Hepatocyte (in vitro differentiated cells): ENCODE data around the gene GRIK4. TPM values are rescaled to one million over a fixed set of nuclear protein-coding genes. Genes with fewer than 3 reads are reported as not detected.

Experiments used
- DNase-seq: peaks from one replicate; pipeline ENCODE4 v3.0.0-alpha.2; 2016; ENCODE audit warnings: low spot score
- H2AFZ ChIP-seq: fragments of 200-600 bp; sonication (generic); 2 replicates; pipeline ENCODE4 v1.6.0; 2016; ENCODE audit warnings: antibody characterized with exemption, mild to moderate bottlenecking
- H3K27ac ChIP-seq: fragments of 200-600 bp; sonication (generic); 2 replicates; pipeline ENCODE4 v1.5.1; 2016; ENCODE audit warnings: mild to moderate bottlenecking
- H3K27me3 ChIP-seq: fragments of 200-600 bp; sonication (generic); 2 replicates; pipeline ENCODE4 v1.6.1; 2016
- H3K36me3 ChIP-seq: fragments of 200-600 bp; sonication (generic); replicated peaks from 2 replicates; pipeline ENCODE4 v1.5.1; 2016; ENCODE audit warnings: low read depth; ENCODE audit not compliant: insufficient read depth
- H3K4me1 ChIP-seq: fragments of 200-600 bp; sonication (generic); 2 replicates; pipeline ENCODE4 v1.5.1; 2016; ENCODE audit warnings: mild to moderate bottlenecking, moderate library complexity; ENCODE audit not compliant: insufficient read depth
- H3K4me2 ChIP-seq: fragments of 200-600 bp; sonication (generic); 2 replicates; pipeline ENCODE4 v1.6.0; 2016
- H3K4me3 ChIP-seq: fragments of 200-600 bp; sonication (generic); 2 replicates; pipeline ENCODE4 v1.5.1; 2016; ENCODE audit warnings: mild to moderate bottlenecking
- H3K79me2 ChIP-seq: fragments of 200-600 bp; sonication (generic); 2 replicates; pipeline ENCODE4 v1.6.0; 2017; ENCODE audit warnings: mild to moderate bottlenecking
- H3K9me2 ChIP-seq: fragments of 200-600 bp; sonication (generic); replicated peaks from 2 replicates; pipeline ENCODE4 v1.6.0; 2017; ENCODE audit warnings: mild to moderate bottlenecking; ENCODE audit not compliant: insufficient read depth
- H3K9me3 ChIP-seq: fragments of 200-600 bp; sonication (generic); 2 replicates; pipeline ENCODE4 v1.5.1; 2016; ENCODE audit warnings: low read depth, mild to moderate bottlenecking
- H4K20me1 ChIP-seq: fragments of 200-600 bp; sonication (generic); 2 replicates; pipeline ENCODE4 v1.6.0; 2016; ENCODE audit warnings: mild to moderate bottlenecking; ENCODE audit not compliant: insufficient read depth, poor library complexity, severe bottlenecking
- EZH2 ChIP-seq: fragments of 200-600 bp; sonication (generic); IDR thresholded peaks from 2 replicates; pipeline ENCODE4 v1.6.1; 2016; ENCODE audit warnings: antibody characterized with exemption, mild to moderate bottlenecking, borderline replicate concordance
- EZH2phosphoT487 ChIP-seq: fragments of 200-600 bp; sonication (generic); IDR thresholded peaks from one replicate; pipeline ENCODE4 v1.6.1; 2018; ENCODE audit warnings: antibody characterized with exemption, mild to moderate bottlenecking, low read depth, moderate library complexity; ENCODE audit not compliant: unreplicated experiment, severe bottlenecking
- WGBS: methylation state at CpG from one replicate; pipeline ENCODE4 v1.1.6; 2016; ENCODE audit warnings: low lambda C conversion rate; ENCODE audit errors: missing lambda C conversion rate; 5-methylcytosine and 5-hydroxymethylcytosine counted together
- polyA plus RNA-seq: library from polyadenylated mRNA; unstranded; fragments of >200 nt; fragmentation: Nextera tagmentation; extraction: Ambion mirVana; gene quantifications from 2 replicates; pipeline ENCODE4 v1.2.1, GENCODE V29; 2016
- total RNA-seq: library from RNA; depleted of rRNA; stranded (reverse); fragments of >200 nt; gene quantifications from 2 replicates; pipeline ENCODE4 v1.2.3, GENCODE V29; 2014
- TF ChIP-seq, protein P1 (sequence below): fragments of 200-600 bp; sonication (generic); IDR thresholded peaks from 2 replicates; pipeline ENCODE4 v1.5.1; 2016; ENCODE audit warnings: antibody characterized with exemption, mild to moderate bottlenecking; ENCODE audit not compliant: poor library complexity

The GRIK4 gene
- total and polyA plus RNA-seq, 2 experiments from 2014 or later = 1.5 to 2.3 TPM

DNA sequence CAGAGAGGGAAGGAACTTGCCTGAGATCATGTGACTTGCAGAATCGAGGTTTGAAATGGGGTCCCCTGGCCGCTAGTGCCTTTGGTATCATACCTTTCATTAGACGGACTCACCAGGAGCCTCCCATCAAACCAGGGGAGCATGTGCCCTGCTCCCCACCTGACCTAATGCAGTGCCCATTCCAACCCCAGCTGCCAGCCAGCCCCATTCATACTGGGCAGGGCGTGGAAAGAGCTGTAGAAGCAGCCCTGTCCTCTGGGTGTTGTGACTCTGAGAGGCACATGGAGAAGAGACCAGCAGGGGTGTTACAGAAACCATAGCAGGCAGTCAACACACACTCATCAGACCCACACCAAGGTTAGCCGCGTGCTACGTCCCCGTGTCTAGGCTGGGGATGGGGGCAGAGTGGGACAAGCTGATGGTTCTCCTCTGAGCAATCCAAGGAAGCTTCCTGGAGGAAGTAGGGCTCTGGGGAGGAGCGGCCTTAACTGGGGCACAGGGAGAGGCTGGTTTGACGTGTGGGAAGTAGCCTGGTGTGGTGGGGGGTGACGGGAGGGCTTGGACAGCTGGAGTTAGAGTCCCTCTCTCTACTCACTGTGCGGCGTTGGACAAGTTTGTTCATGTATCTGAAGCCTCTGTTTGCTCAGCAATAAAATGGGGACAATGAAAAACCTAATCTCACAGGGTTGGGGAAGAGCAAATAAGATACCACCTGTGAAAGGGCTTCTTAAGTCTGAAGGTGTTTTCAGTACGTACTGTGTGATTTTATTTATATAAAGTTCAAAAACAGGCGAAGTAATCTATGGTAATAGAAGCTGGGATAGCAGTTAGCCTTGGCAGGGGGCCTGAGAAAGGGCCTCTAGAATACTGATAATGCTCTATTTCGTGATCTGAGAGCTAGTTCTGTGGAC, 14.0 kb downstream of the GRIK4 start:
- Histone ChIP-seq H2AFZ (no peak overlapping the region), H3K4me1 (peaks cover 23% of the 10 kb centered on the region), H4K20me1 (no peaks in the 10 kb centered on the region), H3K27ac (peak overlapping the region; percentile 51), H3K36me3 (no peaks in the 10 kb centered on the region), H3K79me2 (no peaks in the 10 kb centered on the region), H3K27me3 (peaks cover 5% of the 10 kb centered on the region), H3K4me2 (peak overlapping the region; percentile 6), H3K9me2 (no peaks in the 10 kb centered on the region), H3K9me3 (no peaks in the 10 kb centered on the region), H3K4me3 (no peak overlapping the region)
- TF ChIP-seq EZH2phosphoT487 = peak; percentile 86
- TF ChIP-seq, protein P1, sequence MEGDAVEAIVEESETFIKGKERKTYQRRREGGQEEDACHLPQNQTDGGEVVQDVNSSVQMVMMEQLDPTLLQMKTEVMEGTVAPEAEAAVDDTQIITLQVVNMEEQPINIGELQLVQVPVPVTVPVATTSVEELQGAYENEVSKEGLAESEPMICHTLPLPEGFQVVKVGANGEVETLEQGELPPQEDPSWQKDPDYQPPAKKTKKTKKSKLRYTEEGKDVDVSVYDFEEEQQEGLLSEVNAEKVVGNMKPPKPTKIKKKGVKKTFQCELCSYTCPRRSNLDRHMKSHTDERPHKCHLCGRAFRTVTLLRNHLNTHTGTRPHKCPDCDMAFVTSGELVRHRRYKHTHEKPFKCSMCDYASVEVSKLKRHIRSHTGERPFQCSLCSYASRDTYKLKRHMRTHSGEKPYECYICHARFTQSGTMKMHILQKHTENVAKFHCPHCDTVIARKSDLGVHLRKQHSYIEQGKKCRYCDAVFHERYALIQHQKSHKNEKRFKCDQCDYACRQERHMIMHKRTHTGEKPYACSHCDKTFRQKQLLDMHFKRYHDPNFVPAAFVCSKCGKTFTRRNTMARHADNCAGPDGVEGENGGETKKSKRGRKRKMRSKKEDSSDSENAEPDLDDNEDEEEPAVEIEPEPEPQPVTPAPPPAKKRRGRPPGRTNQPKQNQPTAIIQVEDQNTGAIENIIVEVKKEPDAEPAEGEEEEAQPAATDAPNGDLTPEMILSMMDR = no peak
- DNase-seq = peak; percentile 57
- WGBS = 78% methylated on average over 16 of the region's 16 CpGs

DNA sequence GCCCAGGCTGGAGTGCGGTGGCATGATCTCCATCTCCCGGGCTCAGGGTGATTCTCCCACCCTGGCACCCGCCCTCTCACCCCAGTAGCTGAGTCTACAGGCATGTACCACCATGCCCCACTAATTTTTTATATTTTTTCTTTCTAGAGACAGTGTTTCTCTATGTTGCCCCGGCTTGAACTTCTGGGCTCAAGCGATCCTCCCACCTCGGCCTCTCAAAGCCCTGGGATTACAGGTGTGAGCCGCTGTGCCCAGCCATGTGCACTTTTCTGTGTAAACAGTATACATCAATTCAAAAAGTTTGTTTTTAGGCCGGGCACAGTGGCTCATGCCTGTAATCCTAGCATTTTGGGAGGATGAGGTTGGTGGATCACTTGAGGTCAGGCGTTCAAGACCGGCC, 14.7 kb downstream of the GRIK4 start:
- no peak for DNase-seq
- H4K20me1 ChIP-seq = no peaks in the 10 kb centered on the region
- H3K4me1 ChIP-seq = peaks cover 23% of the 10 kb centered on the region
- peaks cover 5% of the 10 kb centered on the region for H3K27me3 ChIP-seq
- peak overlapping the region; percentile 27 for H3K27ac ChIP-seq
- H3K36me3 ChIP-seq = no peaks in the 10 kb centered on the region
- 85% methylated on average over 9 of the region's 10 CpGs for WGBS
- no peak overlapping the region for H2AFZ ChIP-seq
- H3K79me2 ChIP-seq = no peaks in the 10 kb centered on the region
- no peaks in the 10 kb centered on the region for H3K9me2 ChIP-seq
- no peak for TF ChIP-seq EZH2phosphoT487
- TF ChIP-seq, protein P1 = no peak
- TF ChIP-seq EZH2 = no peak
- H3K4me3 ChIP-seq = no peak overlapping the region
- peak overlapping the region; percentile 6 for H3K4me2 ChIP-seq
- H3K9me3 ChIP-seq = no peaks in the 10 kb centered on the region

DNA sequence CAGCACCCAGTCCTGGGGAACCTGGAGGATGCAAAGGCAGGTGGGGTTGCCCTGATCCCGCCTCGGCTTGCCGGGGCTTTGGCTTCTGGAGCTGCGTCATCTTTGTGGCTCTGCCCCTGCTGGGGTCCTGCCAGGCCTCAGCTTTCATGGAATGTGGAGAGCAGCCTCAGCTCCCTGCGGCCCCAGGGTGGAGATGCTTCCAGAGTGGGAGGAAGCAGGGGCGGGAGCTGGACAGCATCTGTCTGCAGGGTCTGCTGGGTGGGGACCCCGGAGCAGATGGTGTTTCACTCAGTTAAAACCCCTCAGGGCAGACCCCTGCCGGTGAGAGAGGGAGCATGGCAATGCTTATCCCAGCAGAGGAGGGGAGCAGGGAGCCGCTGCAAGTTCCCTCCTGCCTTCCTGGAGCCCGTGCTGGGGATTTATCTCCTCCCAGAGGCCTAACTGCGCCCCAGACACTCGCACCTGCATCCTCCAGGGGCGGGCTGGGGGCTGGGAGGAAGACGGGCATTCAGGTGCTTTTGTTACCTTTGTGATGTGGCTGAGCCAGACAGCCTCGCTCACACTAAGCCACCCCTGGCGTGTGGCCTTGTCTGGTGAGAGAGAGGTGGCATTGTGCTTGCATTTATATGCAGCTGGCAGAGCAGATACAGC, 15.7 kb downstream of the GRIK4 start:
- no peaks in the 10 kb centered on the region for H3K79me2 ChIP-seq
- H4K20me1 ChIP-seq = no peaks in the 10 kb centered on the region
- TF ChIP-seq EZH2 = no peak
- TF ChIP-seq, protein P1 = peak; percentile 22
- H3K9me3 ChIP-seq = no peaks in the 10 kb centered on the region
- H3K36me3 ChIP-seq = no peaks in the 10 kb centered on the region
- 37% methylated on average over 15 of the region's 16 CpGs for WGBS
- H3K4me2 ChIP-seq = peak overlapping the region; percentile 58
- H3K27me3 ChIP-seq = peaks cover 5% of the 10 kb centered on the region
- DNase-seq = peak; percentile 63
- H3K4me1 ChIP-seq = peaks cover 23% of the 10 kb centered on the region
- no peak overlapping the region for H3K4me3 ChIP-seq
- no peak overlapping the region for H2AFZ ChIP-seq
- peak overlapping the region; percentile 50 for H3K27ac ChIP-seq
- H3K9me2 ChIP-seq = no peaks in the 10 kb centered on the region
